GM12878 (cell line): ENCODE data around the gene VPS29. TPM values are rescaled to one million over a fixed set of nuclear protein-coding genes. Genes with fewer than 3 reads are reported as not detected.

Experiments used
- FOS ChIP-seq: IDR thresholded peaks from 3 replicates; pipeline ENCODE4 v1.6.1; 2011; ENCODE audit warnings: borderline replicate concordance; ENCODE audit not compliant: insufficient read length; ENCODE audit errors: extremely low read depth
- LARP7 ChIP-seq: fragments of 450-650 bp; IDR thresholded peaks from 2 replicates; pipeline ENCODE4 v1.6.1; 2017; ENCODE audit warnings: mild to moderate bottlenecking
- SUZ12 ChIP-seq: fragments of 200-600 bp; sonication (generic); IDR thresholded peaks from one replicate; pipeline ENCODE4 v1.6.1; 2018; ENCODE audit warnings: antibody characterized with exemption, mild to moderate bottlenecking; ENCODE audit not compliant: unreplicated experiment
- polyA plus RNA-seq, 11 experiments: library from polyadenylated mRNA; depleted of rRNA in 4 of 11; unstranded in 6 of 11; stranded (reverse) in 5 of 11; fragments of >200 nt; fragmentation: Nextera tagmentation in 4 of 11; fragmentation: Illumina TruSeq in 1 of 11; extraction: Ambion mirVana in 4 of 11; extraction: Trizol in 1 of 11; gene quantifications; 1 replicate in 1 of 11; 2 replicates in 10 of 11; pipeline versions ENCODE4 v1.2.1 to v1.2.3, GENCODE V29; 2011 to 2016; ENCODE audit warnings: inconsistent platforms in 2 of 11, missing spikeins in 2 of 11, low read depth in 1 of 11
- total RNA-seq, 4 experiments: library from RNA; depleted of rRNA in 3 of 4; stranded (reverse); fragments of >200 nt in 3 of 4; fragmentation: Illumina TruSeq in 1 of 4; extraction: Trizol in 1 of 4; gene quantifications; 2 replicates each; pipeline versions ENCODE4 v1.2.1 to v1.2.3, GENCODE V29; 2013 to 2021
- TF ChIP-seq, protein P1 (sequence below): fragments of 150-350 bp; IDR thresholded peaks from 2 replicates; pipeline ENCODE4 v1.6.1; 2016; ENCODE audit warnings: low read depth, low read length
- TF ChIP-seq, protein P2 (sequence below): IDR thresholded peaks from 2 replicates; pipeline ENCODE4 v1.6.1; 2012; ENCODE audit warnings: improper control_type of control experiment, low read depth, low read length; ENCODE audit not compliant: insufficient replicate concordance

Gene VPS29
- total and polyA plus RNA-seq, 10 of the 15 experiments (the other 5 are each of a cell fraction or from before 2014, with no cell fraction given) = 65.3 to 405 (median 206) TPM

DNA sequence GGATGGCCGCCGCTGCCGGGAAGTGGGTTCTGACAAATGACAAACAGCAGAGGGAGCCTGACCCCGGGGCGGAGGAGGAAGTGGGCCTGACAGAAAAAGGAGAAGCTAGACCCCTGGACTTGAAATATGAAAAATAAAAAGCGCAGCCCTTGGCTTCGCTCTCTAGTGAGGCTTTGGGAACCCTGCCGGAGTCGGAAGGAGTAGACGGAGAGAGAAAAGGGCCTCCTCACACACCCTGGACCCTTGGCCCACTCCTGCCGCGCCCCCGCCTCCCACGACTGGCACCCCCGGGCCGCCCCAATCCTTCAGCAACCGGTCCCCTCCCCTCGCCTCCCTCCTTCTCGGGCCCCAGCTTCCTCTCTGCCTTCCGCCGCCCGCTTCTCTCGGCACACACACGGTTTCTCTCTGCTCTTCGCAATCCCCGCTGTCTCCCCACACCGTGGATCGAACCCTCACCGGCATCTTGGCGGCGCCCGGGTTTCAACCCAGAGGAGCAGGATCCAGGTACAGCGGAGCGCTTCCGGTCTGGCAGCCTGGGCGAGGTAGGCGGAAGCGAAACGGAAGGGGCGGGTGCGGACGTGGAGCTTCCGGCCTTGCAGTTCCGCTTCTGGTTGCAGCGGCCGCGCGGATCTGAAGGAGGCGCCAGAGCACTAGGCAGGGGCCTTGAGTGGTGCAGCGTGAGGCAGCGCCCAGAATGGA lies 52.0 kb downstream of the VPS29 start, which contains the start of gene ARPC3 (continued):
- TF ChIP-seq, protein P1, sequence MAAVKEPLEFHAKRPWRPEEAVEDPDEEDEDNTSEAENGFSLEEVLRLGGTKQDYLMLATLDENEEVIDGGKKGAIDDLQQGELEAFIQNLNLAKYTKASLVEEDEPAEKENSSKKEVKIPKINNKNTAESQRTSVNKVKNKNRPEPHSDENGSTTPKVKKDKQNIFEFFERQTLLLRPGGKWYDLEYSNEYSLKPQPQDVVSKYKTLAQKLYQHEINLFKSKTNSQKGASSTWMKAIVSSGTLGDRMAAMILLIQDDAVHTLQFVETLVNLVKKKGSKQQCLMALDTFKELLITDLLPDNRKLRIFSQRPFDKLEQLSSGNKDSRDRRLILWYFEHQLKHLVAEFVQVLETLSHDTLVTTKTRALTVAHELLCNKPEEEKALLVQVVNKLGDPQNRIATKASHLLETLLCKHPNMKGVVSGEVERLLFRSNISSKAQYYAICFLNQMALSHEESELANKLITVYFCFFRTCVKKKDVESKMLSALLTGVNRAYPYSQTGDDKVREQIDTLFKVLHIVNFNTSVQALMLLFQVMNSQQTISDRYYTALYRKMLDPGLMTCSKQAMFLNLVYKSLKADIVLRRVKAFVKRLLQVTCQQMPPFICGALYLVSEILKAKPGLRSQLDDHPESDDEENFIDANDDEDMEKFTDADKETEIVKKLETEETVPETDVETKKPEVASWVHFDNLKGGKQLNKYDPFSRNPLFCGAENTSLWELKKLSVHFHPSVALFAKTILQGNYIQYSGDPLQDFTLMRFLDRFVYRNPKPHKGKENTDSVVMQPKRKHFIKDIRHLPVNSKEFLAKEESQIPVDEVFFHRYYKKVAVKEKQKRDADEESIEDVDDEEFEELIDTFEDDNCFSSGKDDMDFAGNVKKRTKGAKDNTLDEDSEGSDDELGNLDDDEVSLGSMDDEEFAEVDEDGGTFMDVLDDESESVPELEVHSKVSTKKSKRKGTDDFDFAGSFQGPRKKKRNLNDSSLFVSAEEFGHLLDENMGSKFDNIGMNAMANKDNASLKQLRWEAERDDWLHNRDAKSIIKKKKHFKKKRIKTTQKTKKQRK = no peak
- TF ChIP-seq LARP7 = peak; percentile 57
- TF ChIP-seq, protein P2, sequence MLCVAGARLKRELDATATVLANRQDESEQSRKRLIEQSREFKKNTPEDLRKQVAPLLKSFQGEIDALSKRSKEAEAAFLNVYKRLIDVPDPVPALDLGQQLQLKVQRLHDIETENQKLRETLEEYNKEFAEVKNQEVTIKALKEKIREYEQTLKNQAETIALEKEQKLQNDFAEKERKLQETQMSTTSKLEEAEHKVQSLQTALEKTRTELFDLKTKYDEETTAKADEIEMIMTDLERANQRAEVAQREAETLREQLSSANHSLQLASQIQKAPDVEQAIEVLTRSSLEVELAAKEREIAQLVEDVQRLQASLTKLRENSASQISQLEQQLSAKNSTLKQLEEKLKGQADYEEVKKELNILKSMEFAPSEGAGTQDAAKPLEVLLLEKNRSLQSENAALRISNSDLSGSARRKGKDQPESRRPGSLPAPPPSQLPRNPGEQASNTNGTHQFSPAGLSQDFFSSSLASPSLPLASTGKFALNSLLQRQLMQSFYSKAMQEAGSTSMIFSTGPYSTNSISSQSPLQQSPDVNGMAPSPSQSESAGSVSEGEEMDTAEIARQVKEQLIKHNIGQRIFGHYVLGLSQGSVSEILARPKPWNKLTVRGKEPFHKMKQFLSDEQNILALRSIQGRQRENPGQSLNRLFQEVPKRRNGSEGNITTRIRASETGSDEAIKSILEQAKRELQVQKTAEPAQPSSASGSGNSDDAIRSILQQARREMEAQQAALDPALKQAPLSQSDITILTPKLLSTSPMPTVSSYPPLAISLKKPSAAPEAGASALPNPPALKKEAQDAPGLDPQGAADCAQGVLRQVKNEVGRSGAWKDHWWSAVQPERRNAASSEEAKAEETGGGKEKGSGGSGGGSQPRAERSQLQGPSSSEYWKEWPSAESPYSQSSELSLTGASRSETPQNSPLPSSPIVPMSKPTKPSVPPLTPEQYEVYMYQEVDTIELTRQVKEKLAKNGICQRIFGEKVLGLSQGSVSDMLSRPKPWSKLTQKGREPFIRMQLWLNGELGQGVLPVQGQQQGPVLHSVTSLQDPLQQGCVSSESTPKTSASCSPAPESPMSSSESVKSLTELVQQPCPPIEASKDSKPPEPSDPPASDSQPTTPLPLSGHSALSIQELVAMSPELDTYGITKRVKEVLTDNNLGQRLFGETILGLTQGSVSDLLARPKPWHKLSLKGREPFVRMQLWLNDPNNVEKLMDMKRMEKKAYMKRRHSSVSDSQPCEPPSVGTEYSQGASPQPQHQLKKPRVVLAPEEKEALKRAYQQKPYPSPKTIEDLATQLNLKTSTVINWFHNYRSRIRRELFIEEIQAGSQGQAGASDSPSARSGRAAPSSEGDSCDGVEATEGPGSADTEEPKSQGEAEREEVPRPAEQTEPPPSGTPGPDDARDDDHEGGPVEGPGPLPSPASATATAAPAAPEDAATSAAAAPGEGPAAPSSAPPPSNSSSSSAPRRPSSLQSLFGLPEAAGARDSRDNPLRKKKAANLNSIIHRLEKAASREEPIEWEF = no peak
- TF ChIP-seq SUZ12 = no peak
- TF ChIP-seq FOS = no peak
